Measurements from ENCODE around the gene SPATA2L.

SPATA2L gene

GRCh38 chr16:89656435-89657121 lies 44.9 kb downstream of the SPATA2L start:
- no peak for DNase-seq (ENCODE audit: low spot score)

GRCh38 chr16:89655062-89655643 lies 46.4 kb downstream of the SPATA2L start:
- no peak for DNase-seq (ENCODE audit: low spot score)

DNA sequence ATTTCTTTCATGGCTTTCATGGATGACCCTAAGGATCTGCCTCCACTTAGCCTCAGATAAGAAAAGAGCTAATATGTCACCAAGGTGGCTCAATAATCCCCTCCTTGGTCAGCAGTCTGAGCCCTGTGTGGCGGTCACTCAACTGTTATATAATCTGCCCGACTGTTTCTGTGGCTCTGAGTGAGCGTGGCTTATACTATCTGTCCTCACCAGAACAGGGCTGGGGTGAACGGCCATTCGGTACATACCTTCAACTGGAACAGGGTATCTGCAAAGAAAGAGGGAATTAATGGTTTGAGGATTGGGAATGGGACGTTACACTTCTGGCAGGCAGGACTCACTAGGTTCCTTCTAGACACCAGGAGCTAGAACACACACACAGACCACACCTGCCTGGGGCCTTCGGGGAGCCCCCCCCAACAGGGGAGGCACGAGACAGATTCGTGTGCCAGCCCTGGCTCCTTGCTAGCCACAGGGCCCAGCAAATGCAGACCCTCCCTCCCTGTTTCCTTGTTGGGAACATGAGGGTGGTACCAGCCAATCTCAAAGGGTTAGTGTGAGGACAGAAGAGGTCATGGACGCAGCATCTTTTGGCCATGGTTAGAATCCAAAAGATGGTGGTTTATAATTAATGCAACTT lies 47.7 kb downstream of the SPATA2L start:
- DNase-seq (ENCODE audit: low spot score): no peak

GRCh38 chr16:89651584-89651983 lies 49.9 kb downstream of the SPATA2L start:
- DNase-seq (ENCODE audit: low spot score): no peak

GRCh38 chr16:89646906-89647305 lies 54.6 kb downstream of the SPATA2L start:
- no peak for DNase-seq (ENCODE audit: low spot score)

Measured in LoVo (cell line).